ENCODE data around the gene DSP. TPM values are rescaled to one million over a fixed set of nuclear protein-coding genes. Genes with fewer than 3 reads are reported as not detected.

Gene DSP
- 0.10 and 0.64 TPM in 2 replicates for total RNA-seq (2014; rRNA removed; shearing (Covaris generic); ENCODE audit: low replicate concordance)

- H3K36me3 ChIP-seq = no peaks in the 10 kb centered on the region
- no peaks in the 10 kb centered on the region for H3K9me3 ChIP-seq
- peaks cover 71% of the 10 kb centered on the region for H3K27me3 ChIP-seq
- peak; percentile 33 for DNase-seq
- H3K4me3 ChIP-seq = peak within 1 kb of the TSS; percentile 43
Measured at GRCh38 chr6:7541175-7542064, at the start of gene DSP. DSP (plus strand) TSS chr6:7541671; CDS start chr6:7541916, 245 bp downstream.

GRCh38 chr6:7493866-7494265 is 47.6 kb upstream of the DSP start:
- DNase-seq = no peak

GRCh38 chr6:7494638-7495037 is 46.8 kb upstream of the DSP start:
- DNase-seq = no peak
- H3K4me3 ChIP-seq = no peak overlapping the region
- no peaks in the 10 kb centered on the region for H3K27me3 ChIP-seq
- no peaks in the 10 kb centered on the region for H3K36me3 ChIP-seq
- H3K9me3 ChIP-seq = no peaks in the 10 kb centered on the region

More at GRCh38 chr6:7493866-7494265, 47.6 kb upstream of the DSP start:
- Histone ChIP-seq H3K4me3 (no peak overlapping the region), H3K27me3 (no peaks in the 10 kb centered on the region), H3K9me3 (no peaks in the 10 kb centered on the region), H3K36me3 (no peaks in the 10 kb centered on the region)

- Histone ChIP-seq H3K9me3 (no peaks in the 10 kb centered on the region), H3K4me3 (no peak overlapping the region), H3K27me3 (no peaks in the 10 kb centered on the region), H3K36me3 (no peaks in the 10 kb centered on the region)
- no peak for DNase-seq
Measured at GRCh38 chr6:7496266-7496875, 45.1 kb upstream of the DSP start.

- H3K36me3 ChIP-seq = no peaks in the 10 kb centered on the region
- no peaks in the 10 kb centered on the region for H3K9me3 ChIP-seq
- H3K27me3 ChIP-seq = no peaks in the 10 kb centered on the region
- H3K4me3 ChIP-seq = no peak overlapping the region
- DNase-seq = no peak
Measured at GRCh38 chr6:7500752-7501282, 40.7 kb upstream of the DSP start.

GRCh38 chr6:7502743-7503142 is 38.7 kb upstream of the DSP start:
- no peaks in the 10 kb centered on the region for H3K27me3 ChIP-seq
- H3K4me3 ChIP-seq = no peak overlapping the region
- no peak for DNase-seq
- H3K9me3 ChIP-seq = no peaks in the 10 kb centered on the region
- no peaks in the 10 kb centered on the region for H3K36me3 ChIP-seq

GRCh38 chr6:7504041-7504440 is 37.4 kb upstream of the DSP start:
- Histone ChIP-seq H3K9me3 (no peaks in the 10 kb centered on the region), H3K4me3 (no peak overlapping the region), H3K27me3 (no peaks in the 10 kb centered on the region), H3K36me3 (no peaks in the 10 kb centered on the region)
- DNase-seq = no peak

- no peaks in the 10 kb centered on the region for H3K9me3 ChIP-seq
- H3K4me3 ChIP-seq = no peak overlapping the region
- peak; percentile 34 for DNase-seq
- no peaks in the 10 kb centered on the region for H3K27me3 ChIP-seq
- no peaks in the 10 kb centered on the region for H3K36me3 ChIP-seq
Measured at GRCh38 chr6:7505189-7505699, 36.2 kb upstream of the DSP start.

- Histone ChIP-seq H3K36me3 (no peaks in the 10 kb centered on the region), H3K27me3 (no peaks in the 10 kb centered on the region; the same call in 1 of the 2 replicates), H3K9me3 (no peaks in the 10 kb centered on the region), H3K4me3 (no peak overlapping the region)
- DNase-seq = no peak
Measured at GRCh38 chr6:7507600-7507999, 33.9 kb upstream of the DSP start.

- no peaks in the 10 kb centered on the region for H3K36me3 ChIP-seq
- no peak for DNase-seq
- no peaks in the 10 kb centered on the region; the same call in 1 of the 2 replicates for H3K27me3 ChIP-seq
- no peaks in the 10 kb centered on the region for H3K9me3 ChIP-seq
- H3K4me3 ChIP-seq = no peak overlapping the region
Measured at GRCh38 chr6:7512320-7512719, 29.2 kb upstream of the DSP start.

- H3K27me3 ChIP-seq = no peaks in the 10 kb centered on the region; the same call in 1 of the 2 replicates
- no peak overlapping the region for H3K4me3 ChIP-seq
- no peaks in the 10 kb centered on the region for H3K9me3 ChIP-seq
- DNase-seq = no peak
- no peaks in the 10 kb centered on the region for H3K36me3 ChIP-seq
Measured at GRCh38 chr6:7513529-7513928, 27.9 kb upstream of the DSP start.

GRCh38 chr6:7515363-7515762 is 26.1 kb upstream of the DSP start:
- Histone ChIP-seq H3K27me3 (no peaks in the 10 kb centered on the region; the same call in 1 of the 2 replicates), H3K4me3 (no peak overlapping the region), H3K36me3 (no peaks in the 10 kb centered on the region), H3K9me3 (no peaks in the 10 kb centered on the region)
- DNase-seq = no peak

GRCh38 chr6:7518877-7519276 is 22.6 kb upstream of the DSP start:
- H3K4me3 ChIP-seq = no peak overlapping the region
- no peaks in the 10 kb centered on the region for H3K9me3 ChIP-seq
- H3K36me3 ChIP-seq = no peaks in the 10 kb centered on the region
- H3K27me3 ChIP-seq = no peaks in the 10 kb centered on the region
- no peak for DNase-seq

- DNase-seq = no peak
Measured at GRCh38 chr6:7522873-7523272, 18.6 kb upstream of the DSP start.

GRCh38 chr6:7523922-7524321 is 17.5 kb upstream of the DSP start:
- H3K36me3 ChIP-seq = no peaks in the 10 kb centered on the region
- H3K27me3 ChIP-seq = no peaks in the 10 kb centered on the region; the same call in 1 of the 2 replicates
- DNase-seq = no peak
- no peaks in the 10 kb centered on the region for H3K9me3 ChIP-seq
- H3K4me3 ChIP-seq = no peak overlapping the region

More at GRCh38 chr6:7522873-7523272, 18.6 kb upstream of the DSP start:
- H3K36me3 ChIP-seq = no peaks in the 10 kb centered on the region
- H3K27me3 ChIP-seq = no peaks in the 10 kb centered on the region; the same call in 1 of the 2 replicates
- H3K9me3 ChIP-seq = no peaks in the 10 kb centered on the region
- H3K4me3 ChIP-seq = no peak overlapping the region

- no peak for DNase-seq
- Histone ChIP-seq H3K27me3 (no peaks in the 10 kb centered on the region; the same call in 1 of the 2 replicates), H3K36me3 (no peaks in the 10 kb centered on the region), H3K4me3 (no peak overlapping the region), H3K9me3 (no peaks in the 10 kb centered on the region)
Measured at GRCh38 chr6:7526755-7527154, 14.7 kb upstream of the DSP start.

- no peaks in the 10 kb centered on the region for H3K9me3 ChIP-seq
- no peaks in the 10 kb centered on the region for H3K36me3 ChIP-seq
- no peak overlapping the region for H3K4me3 ChIP-seq
- no peak for DNase-seq
- H3K27me3 ChIP-seq = no peaks in the 10 kb centered on the region; the same call in 1 of the 2 replicates
Measured at GRCh38 chr6:7528565-7528964, 12.9 kb upstream of the DSP start.

Measured in MG63 (cell line).